ENCODE results near the gene MEX3D. TPM values are rescaled to one million over a fixed set of nuclear protein-coding genes. Genes with fewer than 3 reads are reported as not detected.

The MEX3D gene
- total RNA-seq, 1 donor from 2014 or later = 83.7 TPM

DNA sequence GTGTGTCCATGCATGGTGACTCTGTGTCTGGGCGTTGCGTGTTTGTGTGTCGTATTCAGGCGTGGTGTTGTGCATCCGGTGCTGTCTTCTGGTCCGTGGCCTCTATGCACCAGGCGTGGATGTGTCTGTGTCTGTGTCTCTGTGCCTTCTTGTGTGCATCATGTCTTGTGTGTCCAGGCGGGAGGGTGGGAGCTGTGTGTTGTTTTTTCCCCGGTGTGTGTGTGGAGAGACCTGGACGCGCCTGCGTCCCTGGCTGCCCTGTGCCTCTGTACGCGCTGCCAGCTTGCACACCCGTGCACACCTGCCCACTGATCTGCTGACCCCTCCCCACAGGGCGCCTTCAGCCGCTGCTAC, 43.2 kb downstream of the MEX3D start:
- DNase-seq (ENCODE audit: low spot score in 2 of 2) = no peak
- Histone ChIP-seq H3K4me1 (no peaks in the 10 kb centered on the region), H3K27me3 (peaks cover 17% of the 10 kb centered on the region), H3K27ac (no peak overlapping the region), H3K4me3 (no peak overlapping the region), H3K36me3 (no peaks in the 10 kb centered on the region), H3K9me3 (no peaks in the 10 kb centered on the region)
- intact Hi-C loops (cut with DNase I) = no loop called here
- TF ChIP-seq, protein P1, sequence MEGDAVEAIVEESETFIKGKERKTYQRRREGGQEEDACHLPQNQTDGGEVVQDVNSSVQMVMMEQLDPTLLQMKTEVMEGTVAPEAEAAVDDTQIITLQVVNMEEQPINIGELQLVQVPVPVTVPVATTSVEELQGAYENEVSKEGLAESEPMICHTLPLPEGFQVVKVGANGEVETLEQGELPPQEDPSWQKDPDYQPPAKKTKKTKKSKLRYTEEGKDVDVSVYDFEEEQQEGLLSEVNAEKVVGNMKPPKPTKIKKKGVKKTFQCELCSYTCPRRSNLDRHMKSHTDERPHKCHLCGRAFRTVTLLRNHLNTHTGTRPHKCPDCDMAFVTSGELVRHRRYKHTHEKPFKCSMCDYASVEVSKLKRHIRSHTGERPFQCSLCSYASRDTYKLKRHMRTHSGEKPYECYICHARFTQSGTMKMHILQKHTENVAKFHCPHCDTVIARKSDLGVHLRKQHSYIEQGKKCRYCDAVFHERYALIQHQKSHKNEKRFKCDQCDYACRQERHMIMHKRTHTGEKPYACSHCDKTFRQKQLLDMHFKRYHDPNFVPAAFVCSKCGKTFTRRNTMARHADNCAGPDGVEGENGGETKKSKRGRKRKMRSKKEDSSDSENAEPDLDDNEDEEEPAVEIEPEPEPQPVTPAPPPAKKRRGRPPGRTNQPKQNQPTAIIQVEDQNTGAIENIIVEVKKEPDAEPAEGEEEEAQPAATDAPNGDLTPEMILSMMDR (IDR thresholded peaks at IDR 0.05) = no peak

DNA sequence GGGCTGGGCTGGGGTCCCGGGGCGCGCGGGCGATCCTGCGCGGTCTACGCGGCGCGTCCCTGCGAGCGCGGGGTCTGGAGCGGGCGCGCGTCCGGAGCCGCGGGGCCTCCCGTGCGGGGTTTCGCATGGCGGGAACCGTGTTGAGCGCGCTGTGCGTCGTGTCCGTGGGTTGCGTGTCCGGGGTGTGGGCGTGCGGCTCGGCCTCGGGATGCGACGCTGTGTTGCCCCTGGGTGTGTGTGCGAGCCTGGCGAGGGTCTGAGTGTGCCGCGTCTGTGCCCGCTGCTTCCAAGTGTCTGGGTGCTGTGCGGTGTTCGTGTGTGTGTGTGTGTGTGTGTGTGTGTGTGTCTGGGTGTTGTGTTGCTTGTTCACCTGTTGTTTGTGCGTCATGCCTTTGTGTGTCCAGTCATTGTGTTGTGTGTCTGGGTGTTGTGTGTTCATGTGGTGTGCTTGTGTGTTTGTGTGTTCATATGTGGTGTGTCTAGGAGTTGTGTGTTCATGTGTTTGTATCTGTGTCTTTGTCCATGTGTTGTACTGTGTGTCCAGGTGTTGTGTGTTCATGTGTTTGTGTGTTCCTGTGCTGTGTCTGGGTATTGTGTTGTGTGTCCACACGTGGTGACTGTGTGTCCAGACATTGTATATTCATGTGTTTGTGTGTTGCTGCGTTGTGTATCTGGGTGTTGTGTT, 43.7 kb downstream of the MEX3D start:
- DNase-seq (ENCODE audit: low spot score in 2 of 2) = no peak
- H3K4me1 ChIP-seq = no peaks in the 10 kb centered on the region
- peak overlapping the region; percentile 13 to 42 for H3K4me3 ChIP-seq
- TF ChIP-seq, protein P1 (IDR thresholded peaks at IDR 0.05) = no peak
- H3K27me3 ChIP-seq = peaks cover 17% of the 10 kb centered on the region
- H3K36me3 ChIP-seq = no peaks in the 10 kb centered on the region
- H3K27ac ChIP-seq = no peak overlapping the region
- intact Hi-C loops (cut with DNase I) = no loop called here
- no peaks in the 10 kb centered on the region for H3K9me3 ChIP-seq

DNA sequence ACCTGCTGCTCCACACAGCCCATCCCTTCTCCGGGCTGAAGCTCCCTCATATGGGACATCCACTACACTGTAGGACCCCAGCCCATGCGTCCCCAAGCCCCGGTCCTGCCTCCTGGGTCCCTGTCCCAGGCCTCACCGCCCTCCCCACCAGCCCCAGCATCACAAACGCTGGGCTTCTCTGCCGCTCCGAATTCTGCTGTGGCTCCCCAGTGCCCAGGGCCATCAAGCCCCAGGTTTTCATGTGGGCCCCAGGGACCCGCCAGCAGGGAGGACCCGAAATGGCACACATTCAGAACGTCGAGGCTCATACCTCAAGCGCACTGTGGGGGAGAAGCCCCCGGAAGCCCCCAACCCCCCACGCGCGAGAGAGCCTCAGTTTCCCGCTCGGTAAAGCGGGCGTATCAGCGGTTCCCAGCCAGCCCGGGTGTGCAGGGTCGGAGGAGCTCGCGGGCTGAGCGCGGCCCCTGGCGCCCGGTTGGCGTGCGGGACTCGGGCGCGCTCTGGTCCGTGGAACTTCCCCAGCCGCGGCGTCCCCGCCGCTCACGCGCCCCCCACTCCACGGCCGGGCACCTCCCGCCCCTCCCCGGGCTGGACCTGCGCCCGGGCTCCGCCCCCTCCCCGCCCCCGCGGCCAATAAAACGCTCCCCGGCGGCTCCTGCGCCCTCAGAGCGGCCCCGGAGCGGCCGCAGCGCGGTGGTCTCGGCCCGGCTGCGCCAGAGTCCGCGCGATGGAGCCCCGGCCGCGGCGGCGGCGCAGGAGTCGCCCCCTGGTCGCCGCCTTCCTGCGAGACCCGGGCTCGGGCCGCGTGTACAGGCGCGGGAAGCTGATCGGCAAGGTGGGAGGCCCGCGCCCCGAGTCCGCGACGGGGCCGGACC, 44.5 kb downstream of the MEX3D start, which contains the start of gene PLK5:
TSS of gene PLK5 (plus strand) at position 666 of the 875 bp plus-strand sequence. CDS start 2,920 bp downstream, outside the sequence.
- TF ChIP-seq, protein P1 (IDR thresholded peaks at IDR 0.05) = no peak
- H3K4me3 ChIP-seq = peak within 1 kb of the TSS; percentile 13 to 42
- no peak for DNase-seq (ENCODE audit: low spot score in 2 of 2)

DNA sequence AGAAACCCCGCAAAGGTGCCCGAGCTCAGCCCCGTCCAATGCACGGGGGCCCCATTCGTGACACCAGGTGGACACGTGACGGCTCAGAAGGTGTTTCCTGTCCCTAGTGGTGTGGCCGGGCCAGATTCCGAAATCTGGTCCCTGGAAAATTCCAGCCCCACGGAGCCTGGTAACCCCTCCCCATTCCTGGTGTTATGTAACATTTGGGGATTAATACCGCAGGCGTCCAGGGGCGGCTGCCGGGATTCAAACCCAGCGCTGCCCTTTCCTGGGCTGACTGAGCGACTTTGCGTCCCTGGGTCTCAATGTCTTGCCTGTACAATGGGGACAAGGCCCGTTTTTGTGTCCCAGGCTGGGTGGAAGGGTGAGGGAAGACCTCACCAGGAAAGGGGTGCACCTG, 45.3 kb downstream of the MEX3D start:
- H3K9me3 ChIP-seq = no peaks in the 10 kb centered on the region
- intact Hi-C loops (cut with DNase I) = no loop called here

More for the DNA sequence above, 44.5 kb downstream of the MEX3D start, which contains the start of gene PLK5:
- Histone ChIP-seq H3K4me1 (no peaks in the 10 kb centered on the region), H3K27ac (no peak within 1 kb of the TSS), H3K36me3 (no peaks in the 10 kb centered on the region), H3K27me3 (peaks cover 17% of the 10 kb centered on the region), H3K9me3 (no peaks in the 10 kb centered on the region)
- intact Hi-C loops (cut with DNase I) = no loop called here

GRCh38 chr19:1522061-1522460, 46.1 kb downstream of the MEX3D start:
- intact Hi-C loops (cut with DNase I) = no loop called here
- Histone ChIP-seq H3K4me1 (no peaks in the 10 kb centered on the region), H3K27me3 (peaks cover 14% of the 10 kb centered on the region), H3K27ac (no peak overlapping the region), H3K36me3 (no peaks in the 10 kb centered on the region), H3K9me3 (no peaks in the 10 kb centered on the region), H3K4me3 (no peak overlapping the region)
- no peak for DNase-seq (ENCODE audit: low spot score in 2 of 2)
- TF ChIP-seq, protein P1 (IDR thresholded peaks at IDR 0.05) = no peak

More for the DNA sequence above, 45.3 kb downstream of the MEX3D start:
- Histone ChIP-seq H3K4me1 (no peaks in the 10 kb centered on the region), H3K4me3 (no peak overlapping the region), H3K27ac (no peak overlapping the region), H3K27me3 (peaks cover 14% of the 10 kb centered on the region), H3K36me3 (no peaks in the 10 kb centered on the region)
- TF ChIP-seq, protein P1 (IDR thresholded peaks at IDR 0.05) = no peak
- no peak for DNase-seq (ENCODE audit: low spot score in 2 of 2)
